ENCODE results near the gene ITGB7.

The ITGB7 gene

GRCh38 chr12:53145383-53146260, 61.4 kb downstream of the ITGB7 start:
- DNase-seq (ENCODE audit: low read depth) = peak; percentile 51

GRCh38 chr12:53143355-53143754, 63.7 kb downstream of the ITGB7 start:
- DNase-seq (ENCODE audit: low read depth) = no peak

All from stromal cell of bone marrow (primary cell).